Stomach (tissue), 4 donors: Measurements from ENCODE around the gene RTL5.

ENCODE experiments used
- CTCF ChIP-seq, 7 experiments: fragments of 450-650 bp in 4 of 7; fragments of 200-600 bp in 3 of 7; sonication (generic) in 3 of 7; IDR thresholded peaks; one replicate each; pipeline ENCODE4 v1.5.1; 2016 to 2019; ENCODE audit warnings: antibody characterized with exemption in 7 of 7, control low read depth in 2 of 7, mild to moderate bottlenecking in 1 of 7
- POLR2A ChIP-seq, 4 donors: fragments of 450-650 bp; IDR thresholded peaks; one replicate each; pipeline ENCODE4 v1.6.1; 2016; ENCODE audit warnings: antibody characterized with exemption in 4 of 4, control low read depth in 2 of 4, mild to moderate bottlenecking in 1 of 4, moderate library complexity in 1 of 4
- POLR2AphosphoS5 ChIP-seq, 3 donors: sonication (generic); formaldehyde crosslinking; IDR thresholded peaks; one replicate each; pipeline ENCODE4 v1.6.1; 2016; ENCODE audit warnings: antibody characterized with exemption in 3 of 3

DNA sequence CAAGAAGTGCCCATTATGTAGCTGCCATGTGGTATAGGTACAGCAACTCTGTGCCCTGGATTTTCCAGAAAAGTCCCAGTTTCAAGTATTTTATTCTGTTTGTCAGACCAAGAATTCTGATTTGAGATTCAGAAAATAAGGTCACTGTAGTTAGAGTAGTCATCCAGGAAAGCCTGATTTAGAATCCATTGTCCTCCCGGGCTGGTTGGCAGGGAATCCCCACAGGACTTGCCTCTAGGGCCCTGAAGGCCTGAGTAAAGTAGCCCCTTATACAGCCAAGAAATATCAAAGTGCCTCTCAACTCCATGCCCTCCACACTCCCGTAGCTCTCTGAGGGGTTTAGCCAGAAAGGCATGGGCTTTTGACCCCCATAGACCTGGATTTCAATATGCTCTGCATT is 36.3 kb downstream of the RTL5 start:
- TF ChIP-seq CTCF (IDR thresholded peaks at IDR 0.05) (no peak), POLR2A (IDR thresholded peaks at IDR 0.05) (no peak), POLR2AphosphoS5 (IDR thresholded peaks at IDR 0.05) (no peak)
